Brain pericyte (primary cell): ENCODE data around the gene PRND.
"Not testable (repeated sequence)": the region's sequence is repeated elsewhere in the genome, so short reads cannot be mapped to it uniquely, and the experiment has no call there.

ENCODE experiments used
- DNase-seq: peaks from one replicate; pipeline ENCODE4 v3.0.0-alpha.2; 2012; ENCODE audit warnings: low read depth, low spot score

Gene PRND, protein sequence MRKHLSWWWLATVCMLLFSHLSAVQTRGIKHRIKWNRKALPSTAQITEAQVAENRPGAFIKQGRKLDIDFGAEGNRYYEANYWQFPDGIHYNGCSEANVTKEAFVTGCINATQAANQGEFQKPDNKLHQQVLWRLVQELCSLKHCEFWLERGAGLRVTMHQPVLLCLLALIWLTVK

DNA sequence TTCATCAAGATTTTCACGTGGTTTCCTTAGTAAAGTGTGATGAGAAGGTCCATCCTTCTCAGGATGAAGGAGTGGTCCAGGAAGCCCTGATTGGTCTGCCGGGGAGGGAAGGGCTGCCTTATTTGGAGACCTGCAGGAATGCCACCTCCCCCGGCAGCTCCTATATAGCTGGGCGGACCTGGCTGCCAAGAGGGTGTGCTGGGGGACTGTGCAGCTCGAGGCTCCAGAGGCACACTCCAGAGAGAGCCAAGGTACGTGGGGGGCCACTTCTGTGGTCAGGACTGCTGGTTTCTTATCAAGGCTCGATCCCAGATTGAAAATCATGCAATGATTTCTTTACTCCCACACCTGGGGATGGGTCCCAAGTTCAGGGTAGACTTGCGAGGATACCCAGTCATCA lies at the start of gene PRND:
Gene PRND, plus strand, starts transcription at position 191 of the 400 bp plus-strand sequence. CDS start 2,643 bp downstream, outside the sequence.
- no peak for DNase-seq

DNA sequence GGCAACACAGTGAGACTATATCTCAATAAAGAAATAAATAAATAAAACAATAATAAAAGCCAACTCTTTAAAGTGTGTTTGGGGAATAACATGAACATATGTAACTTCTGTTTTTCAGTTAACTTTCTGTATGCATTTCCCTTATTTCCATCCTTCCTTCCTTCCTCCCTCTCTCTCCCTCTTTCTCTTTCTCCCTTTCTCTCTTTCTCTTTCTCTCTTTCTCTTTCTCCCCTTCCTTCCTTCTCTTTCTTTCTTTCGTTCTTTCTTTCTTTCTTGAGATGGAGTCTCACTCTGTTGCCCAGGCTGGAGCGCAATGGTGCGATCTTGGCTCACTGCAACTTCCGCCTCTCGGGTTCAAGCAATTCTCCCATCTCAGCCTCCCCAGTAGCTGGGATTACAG lies 48.8 kb upstream of the PRND start:
- no peak for DNase-seq

DNA sequence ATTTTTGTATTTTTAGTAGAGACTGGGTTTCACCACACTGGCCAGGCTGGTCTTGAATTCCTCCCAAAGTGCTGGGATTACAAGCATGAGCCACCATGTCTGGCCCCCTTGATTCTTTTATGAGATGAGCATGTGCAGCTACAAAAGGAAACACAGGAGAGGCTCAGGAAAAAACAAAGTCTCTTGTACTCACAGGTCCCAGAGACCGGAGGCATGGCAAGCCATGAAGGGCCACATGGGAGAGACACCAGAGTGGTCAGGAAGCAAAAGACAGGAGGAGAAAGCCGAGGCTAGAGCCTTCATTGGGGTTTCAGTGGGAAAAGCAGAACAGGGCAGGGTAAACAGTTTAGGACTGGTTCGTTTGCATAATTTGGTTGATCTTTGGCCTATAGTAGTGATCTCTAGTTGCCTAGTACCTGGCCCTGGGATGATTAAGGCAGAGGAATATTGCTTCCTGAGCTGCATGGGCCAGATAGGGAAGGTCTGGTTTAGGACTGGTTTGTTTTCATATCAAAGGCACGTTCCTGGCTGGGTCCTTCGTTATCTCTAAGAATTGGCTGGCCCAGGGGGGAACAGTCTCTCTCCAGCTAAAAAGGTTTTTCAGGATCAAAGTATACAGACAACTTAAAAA lies 48.2 kb upstream of the PRND start:
- no peak for DNase-seq

GRCh38 chr20:4674672-4675071 lies 47.0 kb upstream of the PRND start:
- DNase-seq: no peak

DNA sequence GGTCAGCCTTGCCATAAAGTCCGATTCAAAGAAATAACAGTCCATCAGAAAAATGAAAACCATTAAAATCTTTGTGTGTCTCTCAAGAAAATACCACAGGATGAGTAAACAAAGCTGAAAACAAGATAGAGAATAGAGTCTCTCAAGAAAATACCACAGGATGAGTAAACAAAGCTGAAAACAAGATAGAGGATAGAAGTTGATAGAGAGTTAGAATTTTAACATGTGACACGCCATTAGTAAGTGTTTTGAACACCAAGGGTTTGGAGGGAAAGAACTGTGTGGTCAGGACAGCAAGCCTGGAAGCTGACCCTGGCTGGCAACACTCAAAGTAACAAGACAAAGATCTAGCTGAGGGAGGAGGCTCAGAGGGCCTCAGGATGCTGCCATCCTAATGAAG lies 43.9 kb upstream of the PRND start:
- no peak for DNase-seq

DNA sequence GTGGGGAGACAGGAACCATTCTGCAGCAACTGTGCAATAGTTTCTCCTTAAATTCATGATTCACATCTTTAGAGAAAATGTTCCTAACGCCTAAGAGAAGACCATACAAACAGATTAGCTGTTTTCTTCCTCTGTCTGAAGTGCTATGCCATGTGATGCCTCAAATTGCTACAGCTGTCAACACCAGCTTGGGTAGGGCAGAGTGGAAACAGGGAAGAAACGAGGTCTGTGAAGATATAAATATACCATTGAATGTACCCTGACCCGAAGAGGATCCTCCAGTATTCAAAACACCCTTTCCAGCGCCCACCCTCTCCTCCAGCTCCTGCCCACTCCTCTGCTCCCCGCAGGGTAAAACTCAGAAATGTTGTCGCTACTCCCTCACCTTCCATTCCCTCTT lies 40.3 kb upstream of the PRND start:
- no peak for DNase-seq

GRCh38 chr20:4681991-4682401 lies 39.7 kb upstream of the PRND start:
- no peak for DNase-seq

DNA sequence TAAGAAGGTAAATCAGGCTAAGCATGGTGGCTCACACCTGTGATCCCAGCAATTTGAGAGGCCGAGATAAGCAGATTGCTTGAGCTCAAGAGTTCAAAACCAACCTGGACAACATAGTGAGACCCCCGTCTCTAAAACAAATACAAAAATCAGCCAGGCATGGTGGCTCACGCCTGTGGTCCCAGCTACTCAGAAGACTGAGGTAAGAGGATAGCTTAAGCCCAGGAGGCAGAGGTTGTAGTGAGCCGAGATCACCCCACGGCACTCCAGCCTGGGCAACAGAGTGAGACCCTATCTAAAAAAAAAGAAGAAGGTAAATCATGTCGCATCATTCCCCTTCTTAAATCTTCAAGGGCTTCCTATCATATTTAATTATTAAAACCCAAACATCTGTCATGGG lies 39.0 kb upstream of the PRND start:
- DNase-seq: no peak

- DNase-seq: no peak
These were observed 38.4 kb upstream of the PRND start for GRCh38 chr20:4683261-4683660.

DNA sequence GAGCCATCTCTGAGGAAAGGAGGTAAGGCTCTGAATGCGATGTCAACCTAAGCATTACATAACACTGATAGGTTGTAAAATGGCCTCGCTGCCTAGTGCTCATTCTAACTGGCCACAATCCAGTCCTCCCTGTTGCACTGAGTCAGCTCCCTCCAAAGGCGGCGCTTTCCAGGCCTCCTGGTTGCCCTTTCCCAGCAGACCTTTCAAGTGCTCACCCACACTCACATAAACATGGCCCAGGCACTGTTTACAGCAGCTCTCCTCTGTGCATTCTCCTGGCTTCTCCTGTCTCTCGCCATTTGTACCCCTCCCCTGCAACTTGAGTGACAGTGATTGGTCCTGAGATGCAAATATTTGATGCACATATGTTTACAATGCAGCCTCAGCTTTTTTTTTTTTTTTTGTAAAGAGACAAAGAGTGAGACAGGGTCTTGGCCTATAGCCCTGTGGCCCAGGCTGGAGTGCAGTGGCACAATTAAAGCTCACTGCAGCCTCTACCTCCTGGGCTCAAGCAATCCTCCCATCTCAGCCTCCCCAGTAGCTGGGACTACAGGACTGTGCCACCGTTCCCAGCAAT lies 36.8 kb upstream of the PRND start:
- DNase-seq: no peak

GRCh38 chr20:4685923-4686221 lies 35.8 kb upstream of the PRND start:
- DNase-seq: no peak

DNA sequence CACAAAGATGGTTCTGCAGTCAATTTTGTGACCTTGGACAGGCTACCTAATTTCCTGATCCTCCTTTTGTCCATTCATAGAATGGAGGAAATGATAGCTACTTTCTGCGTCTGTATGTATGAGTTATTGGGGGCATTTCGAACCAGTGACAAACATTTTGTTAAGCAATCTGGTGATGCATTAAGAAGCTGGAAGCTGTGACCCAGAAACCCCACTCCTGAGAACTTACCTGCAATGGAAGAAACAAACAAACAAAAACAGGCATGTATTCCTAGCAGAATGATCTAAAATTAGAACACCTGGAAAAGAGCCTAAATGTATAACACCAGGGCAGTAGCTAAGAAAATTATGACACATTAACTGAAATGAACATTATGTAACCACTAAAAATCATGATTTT lies 33.4 kb upstream of the PRND start:
- DNase-seq: no peak

DNA sequence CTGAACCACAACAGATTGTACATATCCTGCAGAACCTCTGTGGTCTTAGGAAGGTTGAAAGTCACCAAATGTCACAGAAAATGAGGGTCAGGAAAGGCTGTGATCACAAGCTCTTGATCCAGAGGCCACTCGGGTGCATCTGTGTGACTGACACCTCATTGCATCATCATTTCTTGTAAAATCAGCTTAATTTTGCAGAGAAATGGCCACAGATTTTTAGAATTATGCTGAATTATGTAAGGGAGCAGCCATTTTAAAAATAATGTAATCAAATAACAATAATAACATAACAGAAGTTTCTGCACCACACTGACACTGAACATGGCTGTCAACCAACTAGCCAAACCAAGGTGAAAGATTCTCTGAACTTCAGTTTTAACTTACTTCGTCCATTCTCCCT lies 32.5 kb upstream of the PRND start:
- DNase-seq: no peak

DNA sequence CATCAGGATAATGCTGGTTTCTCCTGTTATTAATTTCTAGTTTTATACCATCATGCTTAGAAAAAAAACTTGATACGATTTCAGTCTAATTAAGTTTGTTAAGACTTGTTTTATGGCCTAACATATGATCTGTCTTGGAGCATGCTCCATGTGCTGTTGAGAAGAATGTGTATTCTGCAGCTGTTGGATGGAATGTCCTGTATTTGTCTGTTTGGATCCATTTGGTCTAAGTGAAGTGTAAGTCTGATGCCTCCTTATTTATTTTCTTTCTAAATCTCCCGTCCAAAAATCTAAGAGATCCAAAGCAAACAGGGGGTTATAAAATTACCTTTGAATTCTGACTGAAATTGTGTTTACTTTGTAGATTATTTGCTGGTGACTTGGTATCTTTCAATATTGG lies 30.0 kb upstream of the PRND start:
- DNase-seq: no peak

DNA sequence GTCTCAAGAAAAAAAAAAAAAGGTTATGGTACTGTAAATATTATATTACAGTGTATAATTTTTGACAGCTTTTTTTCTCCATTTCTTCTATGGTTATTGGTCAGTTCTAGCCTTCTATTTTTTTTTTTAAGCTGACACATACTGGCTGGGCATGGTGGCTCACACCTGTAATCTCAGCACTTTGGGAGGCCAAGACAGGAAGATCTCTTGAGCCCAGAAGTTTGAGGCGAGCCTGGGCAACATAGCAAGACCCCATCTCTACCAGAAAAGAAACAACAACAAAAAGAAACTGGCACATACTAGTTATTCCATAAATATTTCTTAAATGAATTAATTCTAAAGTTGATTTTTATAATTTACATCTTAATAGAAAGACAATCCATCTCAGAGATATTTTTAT lies 27.6 kb upstream of the PRND start:
- DNase-seq: no peak

- DNase-seq: no peak
These were observed 24.4 kb upstream of the PRND start for GRCh38 chr20:4697189-4697830.

- no peak for DNase-seq
These were observed 23.9 kb upstream of the PRND start for GRCh38 chr20:4697831-4698221.

DNA sequence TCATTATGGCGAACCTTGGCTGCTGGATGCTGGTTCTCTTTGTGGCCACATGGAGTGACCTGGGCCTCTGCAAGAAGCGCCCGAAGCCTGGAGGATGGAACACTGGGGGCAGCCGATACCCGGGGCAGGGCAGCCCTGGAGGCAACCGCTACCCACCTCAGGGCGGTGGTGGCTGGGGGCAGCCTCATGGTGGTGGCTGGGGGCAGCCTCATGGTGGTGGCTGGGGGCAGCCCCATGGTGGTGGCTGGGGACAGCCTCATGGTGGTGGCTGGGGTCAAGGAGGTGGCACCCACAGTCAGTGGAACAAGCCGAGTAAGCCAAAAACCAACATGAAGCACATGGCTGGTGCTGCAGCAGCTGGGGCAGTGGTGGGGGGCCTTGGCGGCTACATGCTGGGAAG lies 22.5 kb upstream of the PRND start:
- DNase-seq: no peak

DNA sequence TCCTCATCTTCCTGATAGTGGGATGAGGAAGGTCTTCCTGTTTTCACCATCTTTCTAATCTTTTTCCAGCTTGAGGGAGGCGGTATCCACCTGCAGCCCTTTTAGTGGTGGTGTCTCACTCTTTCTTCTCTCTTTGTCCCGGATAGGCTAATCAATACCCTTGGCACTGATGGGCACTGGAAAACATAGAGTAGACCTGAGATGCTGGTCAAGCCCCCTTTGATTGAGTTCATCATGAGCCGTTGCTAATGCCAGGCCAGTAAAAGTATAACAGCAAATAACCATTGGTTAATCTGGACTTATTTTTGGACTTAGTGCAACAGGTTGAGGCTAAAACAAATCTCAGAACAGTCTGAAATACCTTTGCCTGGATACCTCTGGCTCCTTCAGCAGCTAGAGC lies 21.8 kb upstream of the PRND start:
- no peak for DNase-seq

GRCh38 chr20:4702562-4703280 lies 19.0 kb upstream of the PRND start:
- DNase-seq: no peak

GRCh38 chr20:4703281-4703676 lies 18.4 kb upstream of the PRND start:
- DNase-seq: no peak

DNA sequence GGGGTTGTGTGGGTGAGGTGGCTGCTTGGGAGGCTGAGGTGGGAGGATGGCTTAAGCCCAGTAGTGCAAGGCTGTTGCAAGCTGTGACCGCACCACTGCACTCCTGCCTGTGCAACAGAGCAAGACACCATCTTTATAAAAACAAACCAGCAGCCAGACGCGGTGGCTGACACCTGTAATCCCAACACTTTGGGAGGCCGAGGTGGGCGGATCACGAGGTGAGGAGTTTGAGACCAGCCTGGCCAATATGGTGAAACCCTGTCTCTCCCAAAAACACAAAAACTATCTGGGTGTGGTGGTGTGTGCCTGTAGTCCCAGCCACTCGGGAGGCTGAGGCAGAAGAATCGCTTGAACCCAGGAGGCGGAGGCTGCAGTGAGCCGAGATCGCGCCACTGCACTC lies 14.8 kb upstream of the PRND start:
- not testable (repeated sequence) for DNase-seq

DNA sequence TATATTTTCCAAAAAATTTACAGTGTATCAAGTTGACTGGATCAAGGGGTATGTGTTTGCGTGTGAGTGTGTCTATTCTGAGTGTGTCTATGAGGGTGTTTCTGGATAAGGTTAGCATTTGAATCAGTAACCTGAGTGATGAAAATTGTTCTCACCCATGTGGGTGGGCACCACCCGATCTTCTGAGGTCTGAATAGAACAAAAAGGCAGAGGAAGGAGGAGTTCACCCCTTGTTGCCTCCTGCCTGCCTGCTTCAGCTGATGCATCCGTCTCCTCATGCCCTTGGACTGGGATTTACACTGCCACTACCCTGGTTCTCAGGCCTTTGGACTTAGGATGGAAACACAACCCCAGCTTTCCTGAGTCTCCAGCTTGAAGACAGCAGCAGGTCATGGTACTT lies 13.7 kb upstream of the PRND start:
- no peak for DNase-seq
